ENCODE results near the gene PHOX2B.
"Not testable (repeated sequence)": the region's sequence is repeated elsewhere in the genome, so short reads cannot be mapped to it uniquely, and the experiment has no call there.

PHOX2B gene

GRCh38 chr4:41747230-41748055 lies 1.1 kb downstream of the PHOX2B start:
- DNase-seq = no peak

GRCh38 chr4:41746440-41747229 lies 1.9 kb downstream of the PHOX2B start:
- DNase-seq = no peak

GRCh38 chr4:41746025-41746439 lies 2.5 kb downstream of the PHOX2B start:
- DNase-seq = no peak

GRCh38 chr4:41745292-41746024 lies 3.1 kb downstream of the PHOX2B start:
- no peak for DNase-seq

GRCh38 chr4:41744572-41745291 lies 3.8 kb downstream of the PHOX2B start:
- DNase-seq = no peak

- DNase-seq = no peak
These were observed 7.2 kb downstream of the PHOX2B start for GRCh38 chr4:41741354-41741753.

GRCh38 chr4:41737491-41737890 lies 11.0 kb downstream of the PHOX2B start:
- not testable (repeated sequence) for DNase-seq

- no peak for DNase-seq
These were observed 14.2 kb downstream of the PHOX2B start for GRCh38 chr4:41734371-41734770.

GRCh38 chr4:41731569-41732126 lies 16.9 kb downstream of the PHOX2B start:
- DNase-seq = no peak

GRCh38 chr4:41728573-41728913 lies 20.0 kb downstream of the PHOX2B start:
- DNase-seq = no peak

GRCh38 chr4:41727861-41728572 lies 20.5 kb downstream of the PHOX2B start:
- no peak for DNase-seq

- DNase-seq = no peak
These were observed 23.3 kb downstream of the PHOX2B start for GRCh38 chr4:41725254-41725653.

GRCh38 chr4:41723286-41723685 lies 25.2 kb downstream of the PHOX2B start:
- no peak for DNase-seq

- DNase-seq = no peak
These were observed 26.3 kb downstream of the PHOX2B start for GRCh38 chr4:41722181-41722580.

GRCh38 chr4:41719417-41719816 lies 29.1 kb downstream of the PHOX2B start:
- no peak for DNase-seq

- DNase-seq = no peak
These were observed 29.6 kb downstream of the PHOX2B start for GRCh38 chr4:41718907-41719306.

GRCh38 chr4:41715155-41715554 lies 33.4 kb downstream of the PHOX2B start:
- DNase-seq = no peak

- no peak for DNase-seq
These were observed 34.0 kb downstream of the PHOX2B start for GRCh38 chr4:41714364-41715000.

- DNase-seq = no peak
These were observed 34.8 kb downstream of the PHOX2B start for GRCh38 chr4:41713768-41714167.

GRCh38 chr4:41712425-41712824 lies 36.1 kb downstream of the PHOX2B start:
- no peak for DNase-seq

GRCh38 chr4:41711654-41712053 lies 36.9 kb downstream of the PHOX2B start:
- DNase-seq = not testable (repeated sequence)
